Nephron progenitor cell (in vitro differentiated cells): ENCODE measurements around the gene UBQLN1.

ENCODE experiments used
- DNase-seq: peaks from one replicate; pipeline ENCODE4 v3.0.0; 2021
- H3K27ac Mint-ChIP-seq: 2 replicates; pipeline ENCODE4 v1.8.0; 2021; ENCODE audit warnings: mild to moderate bottlenecking, moderate library complexity, mixed read lengths
- H3K27me3 Mint-ChIP-seq: 2 replicates; pipeline ENCODE4 v1.8.0; 2021; ENCODE audit warnings: mild to moderate bottlenecking, low read depth, mixed read lengths; ENCODE audit not compliant: poor library complexity
- H3K36me3 Mint-ChIP-seq: 2 replicates; pipeline ENCODE4 v1.8.0; 2021; ENCODE audit warnings: low read depth, mixed read lengths
- H3K4me1 Mint-ChIP-seq: 2 replicates; pipeline ENCODE4 v1.8.0; 2021; ENCODE audit warnings: mixed read lengths
- H3K4me3 Mint-ChIP-seq: 2 replicates; pipeline ENCODE4 v1.8.0; 2021; ENCODE audit warnings: mild to moderate bottlenecking, moderate library complexity, mixed read lengths
- H3K9me3 Mint-ChIP-seq: 2 replicates; pipeline ENCODE4 v1.8.0; 2021; ENCODE audit warnings: mild to moderate bottlenecking, moderate library complexity, mixed read lengths
- TF ChIP-seq, protein P1 (sequence below): fragments of 200-600 bp; sonication (generic); IDR thresholded peaks from 2 replicates; pipeline ENCODE4 v1.5.0; 2021; ENCODE audit warnings: antibody characterized with exemption

UBQLN1 gene

DNA sequence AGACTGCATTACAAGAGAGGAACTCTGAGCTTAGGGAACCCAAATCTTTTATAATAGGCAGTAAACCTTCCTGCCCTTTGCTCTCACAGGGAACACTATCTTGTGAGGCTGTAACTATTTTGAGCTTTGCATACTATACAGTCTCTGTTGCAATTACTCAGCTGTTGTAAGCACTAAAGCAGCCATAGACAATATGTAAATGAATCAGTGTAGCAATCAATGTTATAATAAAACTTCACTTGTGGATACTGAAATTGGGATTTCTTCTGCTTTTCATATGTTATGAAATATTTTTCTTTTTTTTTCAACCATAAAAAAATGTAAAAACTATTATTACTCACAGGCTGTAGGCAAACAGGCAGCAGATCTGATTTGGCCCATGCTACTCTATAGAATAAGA, 16.7 kb upstream of the UBQLN1 start:
- H3K4me1 Mint-ChIP-seq = no peaks in the 10 kb centered on the region
- TF ChIP-seq, protein P1, sequence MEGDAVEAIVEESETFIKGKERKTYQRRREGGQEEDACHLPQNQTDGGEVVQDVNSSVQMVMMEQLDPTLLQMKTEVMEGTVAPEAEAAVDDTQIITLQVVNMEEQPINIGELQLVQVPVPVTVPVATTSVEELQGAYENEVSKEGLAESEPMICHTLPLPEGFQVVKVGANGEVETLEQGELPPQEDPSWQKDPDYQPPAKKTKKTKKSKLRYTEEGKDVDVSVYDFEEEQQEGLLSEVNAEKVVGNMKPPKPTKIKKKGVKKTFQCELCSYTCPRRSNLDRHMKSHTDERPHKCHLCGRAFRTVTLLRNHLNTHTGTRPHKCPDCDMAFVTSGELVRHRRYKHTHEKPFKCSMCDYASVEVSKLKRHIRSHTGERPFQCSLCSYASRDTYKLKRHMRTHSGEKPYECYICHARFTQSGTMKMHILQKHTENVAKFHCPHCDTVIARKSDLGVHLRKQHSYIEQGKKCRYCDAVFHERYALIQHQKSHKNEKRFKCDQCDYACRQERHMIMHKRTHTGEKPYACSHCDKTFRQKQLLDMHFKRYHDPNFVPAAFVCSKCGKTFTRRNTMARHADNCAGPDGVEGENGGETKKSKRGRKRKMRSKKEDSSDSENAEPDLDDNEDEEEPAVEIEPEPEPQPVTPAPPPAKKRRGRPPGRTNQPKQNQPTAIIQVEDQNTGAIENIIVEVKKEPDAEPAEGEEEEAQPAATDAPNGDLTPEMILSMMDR = no peak
- DNase-seq = no peak
- no peaks in the 10 kb centered on the region for H3K36me3 Mint-ChIP-seq
- H3K4me3 Mint-ChIP-seq = no peak overlapping the region
- no peaks in the 10 kb centered on the region for H3K9me3 Mint-ChIP-seq
- H3K27ac Mint-ChIP-seq = no peak overlapping the region
- H3K27me3 Mint-ChIP-seq = peaks cover 7% of the 10 kb centered on the region

DNA sequence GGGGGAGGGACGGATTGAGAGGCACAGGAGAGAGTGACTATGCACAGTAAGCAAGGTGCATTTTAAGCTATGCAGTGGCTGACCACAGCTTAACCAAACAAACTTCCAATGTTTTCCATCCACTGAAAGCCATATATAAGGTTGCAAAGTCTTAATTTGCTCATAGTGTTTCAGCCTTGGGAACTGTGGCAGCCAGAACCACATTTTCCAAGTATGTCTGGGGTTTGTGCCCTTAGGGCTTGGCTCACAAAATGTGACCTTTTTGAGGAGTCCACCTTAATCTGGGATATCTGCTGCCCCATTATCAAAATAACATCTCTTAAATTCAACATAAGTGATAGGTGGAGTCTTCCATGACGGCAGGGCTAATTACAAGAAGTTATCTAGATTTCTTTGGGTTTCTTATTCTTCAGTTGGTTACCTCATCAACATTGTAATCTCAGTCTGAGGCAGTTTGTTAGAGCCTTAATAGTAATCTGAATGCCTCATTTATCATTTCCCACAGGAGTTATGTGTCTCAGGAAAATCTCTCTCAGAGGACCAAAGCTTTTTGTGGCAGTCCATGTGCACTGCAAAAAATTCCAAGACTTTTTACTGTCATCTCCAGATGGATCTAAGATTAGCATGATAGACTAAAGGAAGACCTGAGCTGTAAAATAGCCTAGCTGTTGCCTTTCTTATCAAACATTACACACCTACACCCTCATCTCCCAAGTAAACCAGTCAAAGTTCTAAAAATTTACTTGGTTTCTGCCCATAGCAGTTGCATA, 15.2 kb upstream of the UBQLN1 start:
- Mint-ChIP-seq H3K27me3 (peaks cover 7% of the 10 kb centered on the region), H3K36me3 (no peaks in the 10 kb centered on the region), H3K9me3 (no peaks in the 10 kb centered on the region), H3K4me1 (no peaks in the 10 kb centered on the region), H3K4me3 (no peak overlapping the region), H3K27ac (no peak overlapping the region)
- DNase-seq = no peak
- TF ChIP-seq, protein P1 = no peak

DNA sequence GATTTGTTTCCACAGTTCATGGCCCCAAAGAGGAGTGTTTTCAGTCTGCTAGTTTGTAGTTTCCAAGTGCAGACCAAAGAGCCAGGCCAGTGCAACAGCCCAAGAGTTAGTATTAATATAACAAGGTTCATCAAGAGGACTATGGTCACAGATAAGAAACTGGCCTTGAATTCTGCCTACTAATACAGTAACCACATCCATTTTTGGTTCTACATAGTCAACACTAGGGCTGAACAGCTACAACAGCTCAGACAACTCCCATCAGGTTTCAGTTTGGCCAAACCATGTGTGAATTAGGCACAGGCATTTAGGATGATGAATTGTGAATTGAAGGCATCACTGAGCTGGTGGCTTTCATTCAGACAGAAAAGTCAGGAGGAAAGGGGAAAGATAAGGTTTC, 13.8 kb upstream of the UBQLN1 start:
- peaks cover 13% of the 10 kb centered on the region for H3K27me3 Mint-ChIP-seq
- no peak overlapping the region for H3K27ac Mint-ChIP-seq
- no peak overlapping the region for H3K4me3 Mint-ChIP-seq
- no peaks in the 10 kb centered on the region for H3K36me3 Mint-ChIP-seq
- no peaks in the 10 kb centered on the region for H3K4me1 Mint-ChIP-seq
- TF ChIP-seq, protein P1 = no peak
- DNase-seq = no peak
- H3K9me3 Mint-ChIP-seq = peaks cover 10% of the 10 kb centered on the region

DNA sequence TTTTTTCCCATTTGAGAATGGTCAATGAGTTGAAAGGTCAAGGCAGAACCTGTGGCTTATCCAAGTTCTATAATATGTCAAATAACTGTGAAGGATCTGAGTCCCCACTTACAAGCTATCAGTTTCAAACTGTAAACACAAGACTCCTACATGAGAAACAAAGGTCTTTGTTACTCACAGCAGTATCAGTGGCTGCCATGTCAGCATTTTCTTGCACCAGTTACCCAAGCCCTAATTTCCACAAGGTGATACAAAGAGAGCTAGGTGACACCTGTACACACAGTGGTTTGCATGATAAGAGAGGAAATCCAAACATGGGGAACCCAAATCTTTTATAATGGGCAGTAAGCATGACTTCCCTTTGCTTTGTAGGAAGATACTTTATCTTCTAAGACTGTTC, 8.0 kb upstream of the UBQLN1 start:
- Mint-ChIP-seq H3K9me3 (peaks cover 16% of the 10 kb centered on the region), H3K27me3 (peaks cover 10% of the 10 kb centered on the region), H3K36me3 (no peaks in the 10 kb centered on the region), H3K4me1 (no peaks in the 10 kb centered on the region), H3K4me3 (no peak overlapping the region), H3K27ac (no peak overlapping the region)
- no peak for DNase-seq
- TF ChIP-seq, protein P1 = no peak

DNA sequence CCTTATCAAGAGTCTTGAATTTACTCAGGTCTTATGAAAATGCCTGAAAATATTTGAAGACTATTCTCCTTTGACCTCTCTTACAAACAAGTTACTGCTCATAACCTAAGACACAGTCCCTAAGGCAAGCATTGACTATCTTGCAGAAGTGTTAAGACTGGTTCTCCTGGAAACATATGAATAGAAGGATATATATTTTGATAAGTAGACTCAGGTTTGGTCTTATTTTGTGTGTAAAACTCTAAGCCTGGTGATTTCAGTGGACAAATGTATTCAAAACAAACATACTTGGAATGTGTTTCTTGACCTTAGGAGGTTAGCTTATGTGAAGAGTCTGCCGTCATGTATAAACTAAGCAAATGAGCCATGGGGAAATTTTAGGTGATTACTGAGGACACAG, 7.5 kb upstream of the UBQLN1 start:
- TF ChIP-seq, protein P1 = no peak
- no peak for DNase-seq
- Mint-ChIP-seq H3K9me3 (peaks cover 16% of the 10 kb centered on the region), H3K27me3 (peaks cover 10% of the 10 kb centered on the region), H3K4me1 (no peaks in the 10 kb centered on the region), H3K36me3 (no peaks in the 10 kb centered on the region), H3K27ac (no peak overlapping the region), H3K4me3 (no peak overlapping the region)

DNA sequence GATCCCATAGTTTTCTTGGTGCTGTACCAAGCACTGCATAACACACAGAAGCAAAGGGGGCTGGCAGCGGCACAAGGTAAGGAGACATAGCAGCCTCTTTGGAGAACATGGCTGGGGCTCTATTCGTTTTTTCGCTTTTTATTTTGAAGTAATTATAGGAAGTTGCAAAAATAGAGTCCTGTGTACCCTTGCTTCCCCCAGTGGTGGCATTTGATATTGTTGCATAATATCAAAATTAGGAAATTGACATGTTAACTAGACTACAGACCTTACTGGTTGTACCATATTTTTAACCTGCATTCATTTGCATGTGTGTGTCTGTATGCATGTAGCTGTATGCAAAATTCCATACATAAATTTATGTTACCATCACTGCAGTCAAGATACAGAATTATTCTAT, 6.6 kb upstream of the UBQLN1 start:
- Mint-ChIP-seq H3K9me3 (peaks cover 16% of the 10 kb centered on the region), H3K27me3 (peaks cover 10% of the 10 kb centered on the region), H3K4me3 (no peak overlapping the region), H3K36me3 (no peaks in the 10 kb centered on the region), H3K27ac (no peak overlapping the region), H3K4me1 (peaks cover 3% of the 10 kb centered on the region)
- TF ChIP-seq, protein P1 = no peak
- DNase-seq = no peak
